ENCODE data around the gene EDRF1. TPM values are rescaled to one million over a fixed set of nuclear protein-coding genes. Genes with fewer than 3 reads are reported as not detected.

EDRF1 gene
- total and polyA plus RNA-seq, 2 of the 8 experiments (the other 6 are each of a cell fraction or from before 2014, with no cell fraction given): 19.9 to 37.8 TPM

DNA sequence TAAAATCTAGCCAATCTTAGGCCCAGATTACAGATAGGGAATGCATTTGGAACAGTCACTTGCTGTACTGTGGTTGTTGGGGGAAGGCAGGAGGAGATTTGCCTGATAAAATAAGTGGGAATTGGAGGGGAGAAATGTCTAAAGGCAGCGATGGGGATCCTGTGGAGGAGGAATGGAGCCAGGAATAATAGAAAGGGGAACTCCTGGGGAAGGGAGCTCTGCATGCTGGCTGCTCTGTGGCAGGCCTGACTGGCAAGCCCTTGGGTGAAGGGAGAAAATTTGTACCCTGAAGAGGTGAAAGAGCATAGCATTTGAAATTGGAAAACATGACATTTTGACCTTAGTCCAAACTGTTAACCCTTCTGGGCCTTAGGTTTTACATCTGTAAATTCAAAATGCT lies 42.5 kb downstream of the EDRF1 start:
- no peaks in the 10 kb centered on the region for H3K9me3 ChIP-seq (ENCODE audit: insufficient read depth in 2 of 2, low read depth in 1 of 2, low read length in 1 of 2)
- H4K5ac ChIP-seq (ENCODE audit: insufficient read length, low read depth, low read length): no peak overlapping the region
- H3K56ac ChIP-seq (replicated peaks; ENCODE audit: insufficient read length, low read depth, low read length): no peak overlapping the region
- H3K23me2 ChIP-seq (ENCODE audit: low read depth, low read length): no peaks in the 10 kb centered on the region
- no peak overlapping the region for H2BK20ac ChIP-seq (ENCODE audit: low read length)
- no peak overlapping the region for H2BK120ac ChIP-seq (replicated peaks; ENCODE audit: low read depth, low read length)
- H3K27me3 ChIP-seq (replicated peaks in 1 of 4; ENCODE audit: control insufficient read depth in 3 of 4, extremely low read depth in 1 of 4, insufficient read depth in 3 of 4, low read length in 3 of 4): no peaks in the 10 kb centered on the region
- H3K23ac ChIP-seq (ENCODE audit: insufficient read length): no peak overlapping the region
- no peak overlapping the region for H2BK15ac ChIP-seq (ENCODE audit: low read length)
- no peak overlapping the region for H3K27ac ChIP-seq (ENCODE audit: low read depth, low read length)
- H3K9ac ChIP-seq (replicated peaks in 1 of 4; ENCODE audit: extremely low read depth in 1 of 4, low read depth in 3 of 4, low read length in 3 of 4): no peak overlapping the region
- FAIRE-seq (peak; percentile 60), DNase-seq (ENCODE audit: low read depth in 1 of 2, low spot score in 2 of 2) (no peak)
- WGBS, 2 experiments (ENCODE audit: extremely low coverage in 1 of 2, insufficient coverage in 1 of 2, insufficient read length in 1 of 2, insufficient replicate concordance in 2 of 2, low coverage in 1 of 2, low lambda C conversion rate in 2 of 2, missing lambda C conversion rate in 1 of 2): 41% methylated on average over 1 of the region's 1 CpG; no CpG with 5 or more reads in 1 of the 2 experiments
- ChIA-PET POLR2A (ENCODE audit: partially characterized antibody) (interaction anchor here (1.2 to 1.9 kb wide), 2 partner anchors 11 to 14 kb away, joined by 4 read pairs; no protein-coding TSS in a partner anchor), CTCF (ENCODE audit: partially characterized antibody) (no interaction called here)
- H3K4me3 ChIP-seq (ENCODE audit: extremely low read depth in 1 of 4, insufficient read depth in 2 of 4, low read depth in 3 of 4, low read length in 4 of 4): no peak overlapping the region
- no peak overlapping the region for H2AK5ac ChIP-seq (ENCODE audit: low read depth, low read length)
- H2BK12ac ChIP-seq (ENCODE audit: low read depth, low read length): no peak overlapping the region
- H4K8ac ChIP-seq (ENCODE audit: extremely low read depth, insufficient read depth, low read length): no peak overlapping the region
- no peak overlapping the region for H3K4ac ChIP-seq (replicated peaks; ENCODE audit: insufficient read length, low read depth, low read length)
- H3K4me2 ChIP-seq (ENCODE audit: insufficient read depth in 1 of 2, low read depth in 2 of 2, low read length in 2 of 2): no peak overlapping the region
- H4K91ac ChIP-seq (replicated peaks; ENCODE audit: insufficient read length, low read length): no peak overlapping the region
- H3K4me1 ChIP-seq (replicated peaks in 1 of 4; ENCODE audit: control insufficient read depth in 3 of 4, insufficient read depth in 4 of 4, low read length in 3 of 4): peaks cover 0 to 7% (median 3%) of the 10 kb centered on the region in 4 experiments; a peak in 3 of 7 replicates
- H3K36me3 ChIP-seq (ENCODE audit: control insufficient read depth in 2 of 4, insufficient read depth in 4 of 4, low read length in 3 of 4): peaks cover 2 to 61% (median 33%) of the 10 kb centered on the region in 4 experiments
- H2AFZ ChIP-seq (ENCODE audit: low read length): no peak overlapping the region
- H2BK5ac ChIP-seq (ENCODE audit: low read depth, low read length): no peak overlapping the region
- no peak for TF ChIP-seq SP4 (IDR thresholded peaks at IDR 0.05; ENCODE audit: low read length)
- TF ChIP-seq, protein P1, sequence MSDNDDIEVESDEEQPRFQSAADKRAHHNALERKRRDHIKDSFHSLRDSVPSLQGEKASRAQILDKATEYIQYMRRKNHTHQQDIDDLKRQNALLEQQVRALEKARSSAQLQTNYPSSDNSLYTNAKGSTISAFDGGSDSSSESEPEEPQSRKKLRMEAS (IDR thresholded peaks at IDR 0.05): no peak
- no peak for TF ChIP-seq SRF (IDR thresholded peaks at IDR 0.05; ENCODE audit: low read depth, low read length)
- no peak for TF ChIP-seq RNF2 (IDR thresholded peaks at IDR 0.05; ENCODE audit: borderline replicate concordance, low read depth, low read length, missing control alignments, poor library complexity, severe bottlenecking)
- TF ChIP-seq CEBPB (IDR thresholded peaks at IDR 0.05; ENCODE audit: low read depth, low read length): no peak
- TF ChIP-seq, protein P2, sequence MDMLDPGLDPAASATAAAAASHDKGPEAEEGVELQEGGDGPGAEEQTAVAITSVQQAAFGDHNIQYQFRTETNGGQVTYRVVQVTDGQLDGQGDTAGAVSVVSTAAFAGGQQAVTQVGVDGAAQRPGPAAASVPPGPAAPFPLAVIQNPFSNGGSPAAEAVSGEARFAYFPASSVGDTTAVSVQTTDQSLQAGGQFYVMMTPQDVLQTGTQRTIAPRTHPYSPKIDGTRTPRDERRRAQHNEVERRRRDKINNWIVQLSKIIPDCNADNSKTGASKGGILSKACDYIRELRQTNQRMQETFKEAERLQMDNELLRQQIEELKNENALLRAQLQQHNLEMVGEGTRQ (IDR thresholded peaks at IDR 0.05; ENCODE audit: low read length): no peak
- no peak for TF ChIP-seq YY1 (IDR thresholded peaks at IDR 0.05; ENCODE audit: low read depth, low read length)
- no peak for TF ChIP-seq TAF1 (IDR thresholded peaks at IDR 0.05; ENCODE audit: low read depth, low read length)
- no peak for TF ChIP-seq BCL11A (IDR thresholded peaks at IDR 0.05; ENCODE audit: low read depth in 2 of 2, low read length in 2 of 2)
- no peak for TF ChIP-seq BACH1 (IDR thresholded peaks at IDR 0.05; ENCODE audit: low read length)
- no peak for TF ChIP-seq POLR2AphosphoS5 (IDR thresholded peaks at IDR 0.05; ENCODE audit: low read depth, low read length)
- H4K20me1 ChIP-seq (replicated peaks in 1 of 2; ENCODE audit: control insufficient read depth in 1 of 2, insufficient read depth in 2 of 2, low read length in 2 of 2): peaks cover 0 to 5% of the 10 kb centered on the region in 2 experiments
- H3K79me1 ChIP-seq (ENCODE audit: low read depth, low read length): no peaks in the 10 kb centered on the region
- no peak overlapping the region for H3K14ac ChIP-seq (ENCODE audit: insufficient read length)
- no peak overlapping the region for H3K18ac ChIP-seq (ENCODE audit: extremely low read depth, low read length)
- no peaks in the 10 kb centered on the region for H3K79me2 ChIP-seq (ENCODE audit: control insufficient read depth in 1 of 2, insufficient read depth in 2 of 2, low read length in 2 of 2)
